T-helper 2 cell treated with Interferon-gamma antibody and Interleukin-4, amounts not matched to agents 100 ng/mL and 5 ng/mL, for 36 hours (primary cell): ENCODE data around the gene MYO5C. TPM values are rescaled to one million over a fixed set of nuclear protein-coding genes. Genes with fewer than 3 reads are reported as not detected.

Source experiments
- intact Hi-C: fragments of 100-400 bp; cut with micrococcal nuclease; formaldehyde crosslinking; loops from one replicate; pipeline ENCODE4 v1.15.1; 2023
- total RNA-seq: library from RNA; stranded (reverse); gene quantifications from 2 replicates; pipeline ENCODE4 v1.2.3, GENCODE V29; 2022

The MYO5C gene
- total RNA-seq, 1 donor from 2014 or later: 1.2 TPM

DNA sequence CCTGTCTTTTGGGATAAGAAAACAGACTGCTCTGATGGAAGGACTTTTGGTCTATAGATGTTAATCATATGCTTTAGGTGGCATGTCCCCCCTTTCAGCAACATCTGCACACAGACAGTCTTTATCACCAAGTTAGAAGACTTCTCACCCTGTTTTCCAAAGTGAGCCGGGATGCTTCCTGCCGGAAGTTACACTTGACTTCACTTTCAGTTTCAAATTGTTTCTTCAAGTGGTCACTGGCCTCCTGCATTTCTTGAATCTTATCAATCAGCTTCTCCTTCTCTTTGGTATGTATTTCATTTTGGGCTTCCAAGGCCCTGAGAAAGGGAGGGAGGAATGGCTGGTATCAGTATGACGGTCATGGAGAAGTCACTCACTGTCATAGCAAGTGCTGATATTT, 77.2 kb downstream of the MYO5C start:
- intact Hi-C loops: no loop called here

DNA sequence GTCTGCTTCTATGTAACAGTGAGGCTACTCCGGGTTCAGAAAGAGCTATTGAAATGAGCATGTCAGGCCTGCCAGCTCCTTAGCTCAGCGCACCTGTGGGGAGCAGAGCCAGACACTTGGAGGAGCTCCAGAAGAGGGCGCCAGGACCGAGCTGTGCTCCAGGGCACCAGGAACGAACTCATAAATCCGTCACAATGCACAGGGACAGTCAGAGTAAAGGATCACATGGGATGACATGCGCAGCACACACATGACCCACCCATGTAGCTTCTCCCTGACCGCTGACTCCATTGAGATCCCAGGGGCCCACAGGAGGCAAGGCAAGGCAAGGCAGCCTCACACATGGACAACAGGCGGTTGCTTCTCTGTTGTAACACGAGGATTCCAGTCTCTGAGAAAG, 78.4 kb downstream of the MYO5C start:
- intact Hi-C loops: no loop called here

- intact Hi-C loops: no loop called here
Observed at GRCh38 chr15:52214553-52214952, 81.1 kb downstream of the MYO5C start.

- intact Hi-C loops: no loop called here
Observed at GRCh38 chr15:52213206-52213605, 82.4 kb downstream of the MYO5C start.

DNA sequence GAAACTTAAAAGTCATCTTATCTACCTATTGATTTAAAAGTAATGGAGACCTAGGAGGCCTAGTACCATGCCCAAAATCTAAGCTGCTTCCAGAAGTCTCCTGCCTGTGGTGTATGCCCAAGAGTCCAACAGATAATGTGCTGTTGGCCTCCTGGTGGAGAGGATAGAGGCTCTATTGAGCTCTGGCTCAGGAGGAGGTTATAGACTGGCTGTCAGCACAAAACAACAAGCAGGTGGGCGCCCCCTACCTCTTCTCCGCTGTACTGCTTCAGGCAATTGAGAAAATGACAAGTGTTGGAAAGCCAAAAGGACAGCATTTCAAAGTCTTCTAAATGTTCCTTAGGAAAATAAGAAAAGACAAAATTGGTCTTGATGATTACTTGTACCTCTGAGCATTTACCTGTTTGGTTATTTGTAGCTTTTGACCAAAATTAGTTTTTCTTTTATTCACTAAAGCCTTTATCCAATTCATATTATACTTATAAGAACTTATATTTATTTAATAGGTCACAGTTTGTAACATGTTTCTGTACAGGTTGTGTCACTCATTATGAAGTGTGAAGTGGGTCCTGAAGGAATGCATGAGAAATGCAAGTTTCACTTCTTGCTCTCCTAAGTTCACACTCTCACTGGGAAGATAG, 87.2 kb downstream of the MYO5C start:
- intact Hi-C loops: loop anchor here (1.0 kb wide), 3 partner anchors 29 to 226 kb away; no protein-coding TSS in a partner anchor

DNA sequence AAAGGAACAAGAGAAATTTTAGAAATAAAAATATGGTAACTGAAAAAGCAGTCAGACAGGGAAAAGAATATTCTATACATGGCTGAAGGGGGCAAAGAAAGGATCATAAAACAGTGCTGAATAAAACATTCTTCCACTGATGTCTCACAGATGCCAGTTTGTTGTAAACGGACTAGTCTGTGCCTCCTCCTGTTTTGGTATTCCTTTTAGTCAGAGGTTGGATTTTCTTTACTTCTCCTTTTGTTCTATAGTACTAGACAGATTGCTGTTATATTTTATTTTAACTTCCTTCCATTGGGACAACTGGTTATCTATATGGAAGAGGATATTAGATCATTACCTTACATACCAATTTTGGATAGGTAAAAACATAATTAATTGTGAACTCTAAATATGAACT, 88.4 kb downstream of the MYO5C start:
- intact Hi-C loops: no loop called here

GRCh38 chr15:52206446-52206845, 89.2 kb downstream of the MYO5C start:
- intact Hi-C loops: no loop called here

GRCh38 chr15:52204657-52205056, 90.9 kb downstream of the MYO5C start:
- intact Hi-C loops: no loop called here

DNA sequence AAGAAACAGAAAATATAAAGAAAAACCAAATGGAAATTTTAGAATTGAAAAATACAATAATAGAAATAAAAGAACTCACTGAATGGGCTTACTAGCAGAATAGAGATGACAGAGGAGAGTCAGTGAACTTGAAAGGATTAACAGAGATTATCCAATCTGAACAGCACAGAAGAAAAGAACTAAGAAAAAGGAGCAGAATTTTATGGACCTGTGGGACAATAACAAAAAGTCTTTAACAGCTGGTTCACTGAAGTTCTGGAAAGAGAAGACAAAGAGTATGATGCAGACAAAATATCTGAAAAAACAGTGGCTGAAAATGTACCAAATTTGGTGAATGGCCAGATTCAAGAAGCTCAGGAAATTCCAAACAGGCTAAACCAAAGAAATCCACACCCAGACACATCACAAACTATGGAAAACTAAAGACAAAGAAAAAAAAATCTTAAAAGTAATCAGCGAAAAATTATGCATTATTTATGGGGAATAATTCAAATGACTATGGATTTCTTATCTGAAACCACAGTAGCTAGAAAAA, 94.7 kb downstream of the MYO5C start:
- intact Hi-C loops: no loop called here

- intact Hi-C loops: no loop called here
Observed at GRCh38 chr15:52199271-52199670, 96.3 kb downstream of the MYO5C start.

DNA sequence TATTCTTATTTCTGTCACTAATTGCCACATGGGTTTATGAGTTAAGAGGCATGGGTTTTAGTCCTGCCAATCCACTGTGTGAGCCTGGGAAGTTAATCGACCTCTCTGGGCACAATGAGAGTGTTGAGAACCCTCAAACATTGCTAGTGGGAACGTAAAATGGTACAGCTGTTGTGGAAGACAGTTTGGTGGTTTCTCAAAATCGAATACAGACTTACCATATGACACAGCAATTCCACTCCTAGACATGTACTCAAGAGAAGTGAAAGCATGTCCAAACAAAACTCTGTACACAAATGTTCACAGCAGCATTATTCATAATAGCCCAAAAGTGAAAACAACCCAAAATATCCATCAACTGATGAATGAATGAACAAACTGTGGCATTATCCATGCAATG, 98.7 kb downstream of the MYO5C start:
- intact Hi-C loops: no loop called here

- intact Hi-C loops: no loop called here
Observed at GRCh38 chr15:52193791-52194190, 101.8 kb downstream of the MYO5C start.

DNA sequence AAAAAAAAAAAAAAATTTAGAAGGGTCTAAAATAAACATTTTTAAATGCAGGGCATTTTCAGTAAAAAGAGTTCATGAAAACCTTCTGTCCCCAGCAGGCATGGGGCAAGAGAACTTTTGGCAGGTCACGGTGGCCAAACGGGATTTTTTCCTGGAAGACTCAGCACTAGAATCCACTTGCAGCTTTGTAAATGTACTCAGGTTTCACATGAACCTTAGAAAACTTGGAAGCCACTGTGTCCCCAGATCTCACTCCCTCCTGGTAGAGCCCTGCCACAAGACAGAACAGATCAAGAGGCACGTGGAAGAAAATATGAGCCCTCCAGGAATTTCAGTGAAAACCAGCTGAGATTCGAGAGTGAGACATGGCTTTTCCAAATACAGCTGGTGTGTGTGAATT, 102.3 kb downstream of the MYO5C start:
- intact Hi-C loops: no loop called here

GRCh38 chr15:52191207-52191606, 104.4 kb downstream of the MYO5C start, which contains the start of gene GNB5:
TSS of gene GNB5 (minus strand) at chr15:52191392. CDS start at chr15:52184676, 6,716 bp downstream.
- intact Hi-C loops: no loop called here

- intact Hi-C loops: no loop called here
Observed at GRCh38 chr15:52186651-52187486, 108.7 kb downstream of the MYO5C start.

GRCh38 chr15:52185151-52185561, 110.4 kb downstream of the MYO5C start:
- intact Hi-C loops: no loop called here

- intact Hi-C loops: no loop called here
Observed at GRCh38 chr15:52184721-52185120, 110.9 kb downstream of the MYO5C start.

- intact Hi-C loops: no loop called here
Observed at GRCh38 chr15:52183562-52184173, 111.9 kb downstream of the MYO5C start.

DNA sequence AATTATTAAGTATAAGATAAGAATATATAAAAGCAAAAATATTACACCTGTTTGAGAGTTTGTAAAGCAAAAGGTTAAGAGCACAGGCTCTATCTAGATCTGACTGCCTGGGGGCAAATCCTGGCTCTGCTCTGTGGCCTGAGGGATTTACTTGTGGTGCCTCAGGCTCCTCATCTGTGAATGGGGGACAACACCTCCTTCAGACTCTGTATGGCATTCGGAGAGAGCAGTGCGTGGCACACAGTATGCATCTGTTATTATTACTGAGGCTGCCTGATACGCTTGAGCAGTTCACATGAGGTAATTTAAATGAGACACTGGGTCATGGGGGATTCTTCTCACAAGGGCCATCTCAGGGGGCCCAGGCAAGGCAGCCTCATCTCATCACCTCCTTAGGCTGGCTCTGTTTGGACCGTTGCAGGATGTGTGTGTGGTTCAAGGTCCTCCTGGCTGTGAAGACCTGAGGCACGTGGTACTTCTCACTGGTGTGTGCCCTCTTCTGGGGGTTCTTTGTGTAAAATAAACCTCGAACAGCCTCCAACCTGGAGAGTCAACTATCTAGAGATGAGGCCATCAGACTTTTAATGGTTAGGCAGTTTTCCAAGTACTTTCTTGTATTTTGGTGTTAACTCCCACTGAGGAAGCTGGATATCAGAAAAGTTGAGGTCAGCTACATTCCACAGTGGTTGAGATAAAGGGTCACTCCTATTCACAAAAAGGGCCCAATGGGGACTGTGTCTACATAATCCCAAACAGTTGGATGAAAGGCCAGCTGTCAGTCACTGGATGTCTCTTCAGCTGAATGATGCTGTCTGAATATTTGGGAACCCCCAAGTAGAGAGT, 113.4 kb downstream of the MYO5C start:
- intact Hi-C loops: loop anchor here (2.0 kb wide), 1 partner anchor 39 kb away; no protein-coding TSS in a partner anchor

DNA sequence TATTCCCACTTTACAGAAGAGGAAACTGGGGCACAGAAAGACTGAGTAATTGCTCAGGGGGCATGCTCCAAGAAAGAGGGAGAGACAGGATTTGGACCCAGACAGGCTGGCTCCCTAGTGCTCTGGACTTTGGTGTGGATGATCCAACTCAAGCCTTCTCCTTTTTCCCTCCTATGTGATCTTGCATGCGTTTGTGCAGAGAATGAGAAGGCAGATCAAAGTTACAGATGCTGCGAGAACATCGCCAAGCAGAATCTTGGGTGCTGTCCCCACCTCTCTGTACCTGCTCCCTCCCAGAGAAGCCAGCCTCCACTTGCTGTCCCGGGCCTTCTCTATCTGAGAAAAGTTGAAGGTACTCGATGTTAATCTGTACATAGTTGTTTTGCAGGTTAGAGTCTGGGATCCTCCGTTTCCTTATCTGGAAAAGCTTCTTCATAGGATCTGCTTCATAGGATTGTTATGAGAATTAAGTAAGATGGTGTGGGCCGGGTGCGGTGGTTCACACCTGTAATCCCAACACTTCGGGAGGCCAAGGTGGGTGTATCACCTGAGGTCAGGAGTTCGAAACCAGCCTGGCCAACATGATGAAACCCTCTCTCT, 114.7 kb downstream of the MYO5C start:
- intact Hi-C loops: loop anchor here (1.0 to 2.0 kb wide), 2 partner anchors 40 to 388 kb away; partner anchors contain the start of gene ARPP19
